ENCODE measurements around the gene TEP1. TPM values are rescaled to one million over a fixed set of nuclear protein-coding genes. Genes with fewer than 3 reads are reported as not detected.
A peak's percentile ranks its signal among the peaks of the same experiment; 100 is the strongest.

The TEP1 gene
- total RNA-seq, 2 donors from 2014 or later, result 13.1 to 17.1 TPM

GRCh38 chr14:20403521-20403920 lies 9.8 kb downstream of the TEP1 start:
- ATAC-seq (no peak), DNase-seq (no peak)
- intact Hi-C loops (cut with DNase I), result no loop called here

- intact Hi-C loops (cut with DNase I), result no loop called here
- DNase-seq, result no peak
- peak in 1 of 2 donors; percentile 24 for ATAC-seq
Observed at GRCh38 chr14:20400965-20401593, 12.2 kb downstream of the TEP1 start.

GRCh38 chr14:20400589-20400964 lies 12.7 kb downstream of the TEP1 start:
- ATAC-seq (no peak), DNase-seq (no peak)
- intact Hi-C loops (cut with DNase I), result no loop called here

- intact Hi-C loops (cut with DNase I), result no loop called here
- no peak for ATAC-seq
- no peak for DNase-seq
Observed at GRCh38 chr14:20397511-20397910, 15.8 kb downstream of the TEP1 start.

GRCh38 chr14:20391505-20391904 lies 21.8 kb downstream of the TEP1 start:
- DNase-seq (no peak), ATAC-seq (no peak)
- intact Hi-C loops (cut with DNase I), result no loop called here

- DNase-seq, result no peak
- no peak for ATAC-seq
- intact Hi-C loops (cut with DNase I), result no loop called here
Observed at GRCh38 chr14:20388159-20388558, 25.1 kb downstream of the TEP1 start.

- ATAC-seq (peak in 1 of 2 donors; percentile 27), DNase-seq (no peak)
- intact Hi-C loops (cut with DNase I), result no loop called here
Observed at GRCh38 chr14:20387576-20387975, 25.7 kb downstream of the TEP1 start.

GRCh38 chr14:20386276-20386855 lies 26.9 kb downstream of the TEP1 start:
- intact Hi-C loops (cut with DNase I), result no loop called here
- DNase-seq, result no peak
- ATAC-seq, result no peak

- DNase-seq (no peak), ATAC-seq (no peak)
- intact Hi-C loops (cut with DNase I), result no loop called here
Observed at GRCh38 chr14:20384886-20385285, 28.4 kb downstream of the TEP1 start.

GRCh38 chr14:20384321-20384720 lies 29.0 kb downstream of the TEP1 start:
- intact Hi-C loops (cut with DNase I), result no loop called here
- DNase-seq (no peak), ATAC-seq (no peak)

- ATAC-seq, result no peak
Observed at GRCh38 chr14:20383636-20384035, 29.7 kb downstream of the TEP1 start.

GRCh38 chr14:20383032-20383431 lies 30.3 kb downstream of the TEP1 start:
- no peak for DNase-seq
- intact Hi-C loops (cut with DNase I), result no loop called here
- ATAC-seq, result no peak

More at GRCh38 chr14:20383636-20384035, 29.7 kb downstream of the TEP1 start:
- no peak for DNase-seq
- intact Hi-C loops (cut with DNase I), result no loop called here

- no peak for ATAC-seq
- no peak for DNase-seq
- intact Hi-C loops (cut with DNase I), result no loop called here
Observed at GRCh38 chr14:20382526-20382925, 30.8 kb downstream of the TEP1 start.

- no peak for DNase-seq
- intact Hi-C loops (cut with DNase I), result no loop called here
- peak in 1 of 2 donors; percentile 5 for ATAC-seq
Observed at GRCh38 chr14:20381341-20381740, 32.0 kb downstream of the TEP1 start.

GRCh38 chr14:20380681-20381080 lies 32.6 kb downstream of the TEP1 start:
- no peak for ATAC-seq
- no peak for DNase-seq
- intact Hi-C loops (cut with DNase I), result no loop called here

GRCh38 chr14:20379743-20380142 lies 33.6 kb downstream of the TEP1 start:
- DNase-seq, result no peak
- intact Hi-C loops (cut with DNase I), result no loop called here
- ATAC-seq, result no peak

- DNase-seq, result no peak
- ATAC-seq, result no peak
- intact Hi-C loops (cut with DNase I), result no loop called here
Observed at GRCh38 chr14:20377171-20377570, 36.1 kb downstream of the TEP1 start.

GRCh38 chr14:20376071-20376588 lies 37.2 kb downstream of the TEP1 start:
- intact Hi-C loops (cut with DNase I), result no loop called here
- ATAC-seq (no peak), DNase-seq (no peak)

GRCh38 chr14:20375471-20375870 lies 37.8 kb downstream of the TEP1 start:
- intact Hi-C loops (cut with DNase I), result no loop called here
- ATAC-seq, result no peak

GRCh38 chr14:20372796-20373195 lies 40.5 kb downstream of the TEP1 start:
- no peak for ATAC-seq
- intact Hi-C loops (cut with DNase I), result no loop called here
- no peak for DNase-seq

More at GRCh38 chr14:20375471-20375870, 37.8 kb downstream of the TEP1 start:
- no peak for DNase-seq

GRCh38 chr14:20365928-20366327 lies 47.4 kb downstream of the TEP1 start:
- no peak for ATAC-seq
- DNase-seq, result no peak
- intact Hi-C loops (cut with DNase I), result no loop called here
